Ovary (tissue), 9 donors: Measurements from ENCODE around the gene FMNL1. TPM values are rescaled to one million over a fixed set of nuclear protein-coding genes. Genes with fewer than 3 reads are reported as not detected.

Experiments used
- DNase-seq, 5 donors: peaks; one replicate each; pipeline ENCODE4 v3.0.0-alpha.2; 2019 to 2020
- H3K27ac ChIP-seq, 2 donors: fragments of 200-600 bp; one replicate each; pipeline versions ENCODE4 v1.5.1 to v1.8.0; 2019 to 2022
- H3K27me3 ChIP-seq: fragments of 200-600 bp; one replicate; pipeline ENCODE4 v1.8.0; 2022
- H3K36me3 ChIP-seq: fragments of 200-600 bp; sonication (generic); one replicate; pipeline ENCODE4 v1.5.1; 2019
- H3K4me1 ChIP-seq: one replicate; pipeline ENCODE4 v1.8.1; 2013; ENCODE audit warnings: mild to moderate bottlenecking, moderate library complexity; ENCODE audit not compliant: insufficient read depth
- H3K4me3 ChIP-seq: fragments of 200-600 bp; sonication (generic); one replicate; pipeline ENCODE4 v1.5.1; 2017
- H3K9me3 ChIP-seq, 2 donors: fragments of 200-600 bp in 1 of 2; sonication (generic) in 1 of 2; one replicate each; pipeline versions ENCODE4 v1.5.1 to v1.8.1; 2013 to 2019; ENCODE audit warnings: mild to moderate bottlenecking in 1 of 2, moderate library complexity in 1 of 2
- EP300 ChIP-seq: sonication (generic); formaldehyde crosslinking; IDR thresholded peaks from one replicate; pipeline ENCODE4 v1.6.1; 2017; ENCODE audit warnings: antibody characterized with exemption
- POLR2A ChIP-seq: fragments of 450-650 bp; IDR thresholded peaks from one replicate; pipeline ENCODE4 v1.6.1; 2017; ENCODE audit warnings: antibody characterized with exemption, mild to moderate bottlenecking, moderate library complexity
- WGBS, 3 donors: extraction: QIAGEN DNeasy Blood & Tissue Kit in 1 of 3; methylation state at CpG; one replicate each; pipeline versions ENCODE4 v1.1.5 to v1.1.7; 2013 to 2017; 5-methylcytosine and 5-hydroxymethylcytosine counted together
- intact Hi-C, 4 donors: fragments of 100-400 bp; cut with DNase I; formaldehyde crosslinking; loops; one replicate each; pipeline versions ENCODE4 v1.11.0 to v1.15.1; 2022 to 2023
- polyA plus RNA-seq, 2 donors: library from polyadenylated mRNA; stranded (reverse); fragments of 200-250 nt in 1 of 2; fragments of 350-450 nt in 1 of 2; fragmentation: Illumina TruSeq in 1 of 2; extraction: RNeasy Lipid Tissue Mini Kit (QIAGEN cat#74804) in 1 of 2; gene quantifications; one replicate each; pipeline ENCODE4 v1.2.3, GENCODE V29; 2013 to 2014
- total RNA-seq, 7 donors: library from RNA; depleted of rRNA in 2 of 7; stranded (reverse); fragments of >200 nt in 2 of 7; fragmentation: NEBNext Ultra II Directional in 3 of 7; extraction: Animal tissue kit (Norgen Biotek cat#: 25700) in 3 of 7; gene quantifications; one replicate each; pipeline versions ENCODE4 v1.1.0 to v1.2.4, GENCODE V29; 2016 to 2023
- TF ChIP-seq, protein P1 (sequence below), 3 donors: fragments of 450-650 bp in 2 of 3; fragments of 200-600 bp in 1 of 3; IDR thresholded peaks; one replicate each; pipeline versions ENCODE4 v1.5.1 to v1.8.0; 2016 to 2022; ENCODE audit warnings: antibody characterized with exemption in 3 of 3, mild to moderate bottlenecking in 1 of 3
- donor health status: DM: no; HTN: no; CAD: no; lungs with moderate emphysema.
- donor health status: DM: no; HTN: no; CAD: no.
- donor health status: Bipolar disorder and iron deficiency.
- donor health status: DM: yes; HTN: yes; CAD: no.
- donor health status: DM: no; HTN: no; CAD: no.
- donor health status: DM: yes; HTN: yes; CAD: no.

FMNL1 gene
- total and polyA plus RNA-seq, 9 donors = 2.1 to 24.0 (median 6.1) TPM

DNA sequence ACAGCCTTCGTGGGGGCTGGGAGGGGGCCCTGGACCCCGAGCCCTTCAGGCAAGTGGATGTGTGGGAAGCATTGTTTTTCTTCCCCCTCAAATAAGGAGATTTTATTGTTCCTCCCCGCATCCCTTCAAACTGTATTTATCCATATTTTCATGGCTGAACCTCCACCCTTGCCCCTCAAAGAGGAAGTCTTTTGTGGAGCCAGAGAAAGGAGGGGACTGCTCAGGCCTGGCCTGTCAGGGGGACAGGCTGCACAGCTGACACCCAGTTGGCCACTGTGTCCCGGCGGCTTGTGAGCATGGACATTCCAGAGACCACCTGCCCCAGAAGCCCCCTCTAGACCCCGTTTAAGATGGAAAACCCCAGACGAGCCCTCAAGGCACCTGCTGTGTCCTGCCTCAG lies 44.1 kb upstream of the FMNL1 start:
- H3K4me1 ChIP-seq = peaks cover 2% of the 10 kb centered on the region
- no peak overlapping the region for H3K27ac ChIP-seq
- H3K27me3 ChIP-seq = no peaks in the 10 kb centered on the region
- 82 to 92% (median 85%) methylated on average over 7 of the region's 7 CpGs for WGBS, 3 donors
- H3K9me3 ChIP-seq = no peaks in the 10 kb centered on the region
- intact Hi-C loops = no loop called here
- no peaks in the 10 kb centered on the region for H3K36me3 ChIP-seq
- no peak for DNase-seq
- TF ChIP-seq, protein P1, sequence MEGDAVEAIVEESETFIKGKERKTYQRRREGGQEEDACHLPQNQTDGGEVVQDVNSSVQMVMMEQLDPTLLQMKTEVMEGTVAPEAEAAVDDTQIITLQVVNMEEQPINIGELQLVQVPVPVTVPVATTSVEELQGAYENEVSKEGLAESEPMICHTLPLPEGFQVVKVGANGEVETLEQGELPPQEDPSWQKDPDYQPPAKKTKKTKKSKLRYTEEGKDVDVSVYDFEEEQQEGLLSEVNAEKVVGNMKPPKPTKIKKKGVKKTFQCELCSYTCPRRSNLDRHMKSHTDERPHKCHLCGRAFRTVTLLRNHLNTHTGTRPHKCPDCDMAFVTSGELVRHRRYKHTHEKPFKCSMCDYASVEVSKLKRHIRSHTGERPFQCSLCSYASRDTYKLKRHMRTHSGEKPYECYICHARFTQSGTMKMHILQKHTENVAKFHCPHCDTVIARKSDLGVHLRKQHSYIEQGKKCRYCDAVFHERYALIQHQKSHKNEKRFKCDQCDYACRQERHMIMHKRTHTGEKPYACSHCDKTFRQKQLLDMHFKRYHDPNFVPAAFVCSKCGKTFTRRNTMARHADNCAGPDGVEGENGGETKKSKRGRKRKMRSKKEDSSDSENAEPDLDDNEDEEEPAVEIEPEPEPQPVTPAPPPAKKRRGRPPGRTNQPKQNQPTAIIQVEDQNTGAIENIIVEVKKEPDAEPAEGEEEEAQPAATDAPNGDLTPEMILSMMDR (IDR thresholded peaks at IDR 0.05) = no peak
- no peak for TF ChIP-seq POLR2A
- TF ChIP-seq EP300 = no peak
- H3K4me3 ChIP-seq = no peak overlapping the region

DNA sequence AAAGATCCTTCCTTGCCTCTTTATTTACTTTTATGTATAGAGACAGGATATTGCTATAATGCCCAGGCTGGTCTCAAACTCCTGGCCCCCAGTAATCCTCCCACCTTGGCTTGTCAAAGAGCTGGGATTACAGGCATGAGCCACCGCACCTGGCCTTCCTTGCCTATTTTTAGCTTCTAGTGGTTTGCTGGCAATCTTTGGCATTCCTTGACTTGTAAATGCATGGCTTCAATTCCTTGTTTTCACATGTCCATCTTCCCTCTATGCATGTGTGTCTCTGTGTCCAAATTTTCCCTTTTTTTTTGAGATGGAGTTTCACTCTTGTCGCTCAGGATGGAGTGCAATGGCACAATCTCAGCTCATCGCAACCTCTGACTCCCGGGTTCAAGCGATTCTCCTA lies 37.5 kb upstream of the FMNL1 start:
- Histone ChIP-seq H3K4me1 (no peaks in the 10 kb centered on the region), H3K9me3 (no peaks in the 10 kb centered on the region), H3K27me3 (no peaks in the 10 kb centered on the region), H3K27ac (no peak overlapping the region), H3K36me3 (no peaks in the 10 kb centered on the region), H3K4me3 (no peak overlapping the region)
- TF ChIP-seq EP300 = no peak
- no peak for TF ChIP-seq POLR2A
- TF ChIP-seq, protein P1 (IDR thresholded peaks at IDR 0.05) = no peak
- no peak for DNase-seq
- 92 to 93% (median 92%) methylated on average over 5 of the region's 5 CpGs for WGBS, 3 donors
- intact Hi-C loops = no loop called here

DNA sequence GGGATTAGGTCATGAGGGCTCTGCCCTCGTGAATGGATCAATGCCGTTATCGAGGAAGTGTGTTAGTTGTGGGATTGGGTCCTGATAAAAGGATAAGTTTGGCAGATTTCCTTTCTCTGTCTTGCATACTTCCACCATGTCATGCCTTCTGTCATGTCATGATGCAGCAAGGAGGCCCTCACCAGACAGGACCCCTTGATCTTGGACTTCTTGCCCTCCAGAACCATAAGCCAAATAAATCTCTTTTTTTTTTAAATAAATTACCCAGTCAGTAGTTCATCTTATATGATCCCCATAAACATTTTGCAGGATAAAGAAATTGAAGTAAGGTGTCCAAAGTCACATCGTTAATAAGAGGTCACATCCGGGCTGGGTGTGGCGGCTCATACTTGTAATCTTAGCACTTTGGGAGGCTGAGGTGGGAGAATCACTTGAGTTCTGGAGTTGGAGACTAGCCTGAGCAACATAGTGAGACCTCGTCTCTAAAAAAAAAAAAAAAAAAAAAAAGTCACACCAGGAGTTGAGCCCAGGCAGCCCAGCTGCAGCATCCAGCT lies 34.8 kb upstream of the FMNL1 start:
- no peak overlapping the region for H3K4me3 ChIP-seq

DNA sequence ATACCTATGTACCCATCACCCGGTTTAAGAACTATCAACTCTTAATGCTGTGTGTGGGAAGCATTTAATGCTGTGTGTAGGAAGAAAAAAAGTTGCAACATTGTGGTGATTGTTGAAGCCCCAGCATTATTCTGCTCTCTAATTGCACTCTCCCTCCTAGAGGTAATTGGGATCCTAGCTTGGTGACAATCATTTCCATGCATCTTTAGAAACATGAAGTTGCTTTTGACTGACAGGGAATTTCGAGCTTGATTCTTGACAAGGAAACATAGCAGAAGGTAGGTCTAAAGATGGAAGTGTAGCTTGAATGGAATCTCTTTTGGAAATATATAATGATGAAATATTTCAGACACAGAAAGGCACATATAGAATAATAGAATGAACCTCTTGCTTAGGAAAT lies 32.7 kb upstream of the FMNL1 start:
- no peaks in the 10 kb centered on the region for H3K27me3 ChIP-seq
- H3K9me3 ChIP-seq = no peaks in the 10 kb centered on the region
- DNase-seq = no peak
- no peaks in the 10 kb centered on the region for H3K36me3 ChIP-seq
- H3K4me3 ChIP-seq = no peak overlapping the region
- intact Hi-C loops = no loop called here
- H3K4me1 ChIP-seq = no peaks in the 10 kb centered on the region
- no peak for TF ChIP-seq POLR2A
- no peak for TF ChIP-seq EP300
- TF ChIP-seq, protein P1 (IDR thresholded peaks at IDR 0.05) = no peak
- H3K27ac ChIP-seq = no peak overlapping the region
- WGBS, 3 donors = 71 to 85% (median 79%) methylated on average over 2 of the region's 2 CpGs

More for the DNA sequence above, 34.8 kb upstream of the FMNL1 start:
- H3K27ac ChIP-seq = no peak overlapping the region
- TF ChIP-seq, protein P1 (IDR thresholded peaks at IDR 0.05) = no peak
- TF ChIP-seq POLR2A (no peak), EP300 (no peak)
- no peaks in the 10 kb centered on the region for H3K9me3 ChIP-seq
- H3K4me1 ChIP-seq = no peaks in the 10 kb centered on the region
- DNase-seq = no peak
- no peaks in the 10 kb centered on the region for H3K27me3 ChIP-seq
- H3K36me3 ChIP-seq = no peaks in the 10 kb centered on the region
- intact Hi-C loops = no loop called here
- 71 to 75% (median 72%) methylated on average over 7 of the region's 7 CpGs for WGBS, 3 donors
